GM21423 (cell line): Measurements from ENCODE around the gene ITPKB.

Experiments used
- ATAC-seq: cut with Tn5 transposase; IDR thresholded peaks from one replicate; pipeline ENCODE4 v1.9.1; 2021; ENCODE audit warnings: mild to moderate bottlenecking, moderate library complexity; ENCODE audit not compliant: unreplicated experiment

Gene ITPKB

DNA sequence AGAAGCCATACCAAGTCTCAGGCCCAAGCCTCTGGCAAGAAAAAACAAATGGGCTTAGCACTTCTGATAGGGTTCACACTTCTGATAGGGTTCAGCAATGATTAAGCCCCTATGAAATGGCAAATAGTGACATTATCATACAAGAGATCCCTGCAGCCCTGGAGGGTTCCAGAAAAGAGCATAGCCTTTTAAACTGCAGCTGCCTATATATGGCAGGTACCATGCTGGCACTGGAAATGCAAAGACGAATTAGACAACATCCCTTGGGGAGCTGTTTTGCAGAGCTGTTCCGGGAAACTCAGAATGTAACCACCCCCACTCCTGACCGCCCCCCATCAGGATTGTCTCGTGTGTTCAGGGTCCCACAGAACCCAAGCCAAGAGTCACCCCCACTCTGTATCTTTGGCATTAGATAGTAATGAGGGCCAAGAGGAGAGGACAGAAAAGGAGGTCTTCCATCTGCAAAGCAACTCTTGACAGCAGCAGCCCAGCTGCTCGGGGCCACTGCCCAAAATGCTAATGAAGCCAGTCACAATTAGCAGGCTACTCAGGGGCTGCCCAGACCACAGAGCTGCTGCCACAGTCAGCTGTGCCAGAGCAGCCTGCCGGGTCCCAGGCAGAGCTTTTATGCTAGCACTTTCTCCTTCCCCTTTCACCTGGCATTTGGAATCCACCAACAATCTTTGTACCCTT, 50.9 kb downstream of the ITPKB start:
- ATAC-seq = no peak

GRCh38 chr1:226687426-226687825, 51.7 kb downstream of the ITPKB start:
- no peak for ATAC-seq

DNA sequence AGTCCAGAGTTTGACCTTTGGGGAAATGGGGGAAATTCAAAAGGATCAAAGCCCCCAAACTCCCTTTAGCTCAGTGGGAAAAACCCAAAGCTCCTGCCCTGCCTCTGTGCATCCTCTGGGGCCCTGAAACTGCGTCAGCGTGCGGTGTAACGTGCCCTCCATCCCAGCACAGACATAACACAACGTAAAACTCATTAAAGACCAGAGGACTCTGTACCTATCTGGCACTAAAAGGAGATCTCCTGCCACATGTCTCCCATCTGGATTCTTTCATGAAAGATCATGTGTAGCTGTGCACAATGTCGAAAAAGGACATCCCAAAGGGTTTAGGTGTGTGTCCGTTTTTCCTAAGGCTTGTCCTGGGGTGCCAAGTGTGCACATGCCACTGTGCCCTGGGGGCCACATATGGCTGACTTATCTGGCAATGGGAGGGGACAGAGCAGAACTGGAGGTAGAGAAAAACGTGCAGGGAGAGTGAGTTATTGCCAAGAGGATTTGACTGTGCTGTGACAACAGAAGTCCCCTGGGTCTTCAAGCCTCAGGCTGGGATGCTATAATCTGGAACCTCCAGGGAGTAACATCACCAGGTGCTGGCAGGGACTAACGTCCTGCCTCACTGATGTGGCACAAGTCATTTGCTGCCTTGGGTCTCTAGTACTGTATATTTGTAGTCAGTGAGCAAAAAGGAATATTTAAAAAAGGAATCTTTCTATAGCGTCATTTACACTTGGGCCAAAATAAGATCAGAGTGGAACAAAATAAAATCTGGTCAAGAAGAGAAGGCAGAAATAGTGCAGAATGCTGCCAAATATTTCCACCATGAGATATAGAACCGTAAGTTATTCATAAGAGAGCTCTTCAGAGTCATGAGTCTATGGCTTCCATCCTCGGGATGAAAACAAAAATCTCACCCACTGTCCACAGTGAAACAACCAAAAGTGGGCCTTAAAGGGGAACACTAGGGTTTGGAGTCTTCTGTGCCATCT, 52.3 kb downstream of the ITPKB start:
- ATAC-seq = no peak

GRCh38 chr1:226685196-226685820, 53.8 kb downstream of the ITPKB start:
- no peak for ATAC-seq

DNA sequence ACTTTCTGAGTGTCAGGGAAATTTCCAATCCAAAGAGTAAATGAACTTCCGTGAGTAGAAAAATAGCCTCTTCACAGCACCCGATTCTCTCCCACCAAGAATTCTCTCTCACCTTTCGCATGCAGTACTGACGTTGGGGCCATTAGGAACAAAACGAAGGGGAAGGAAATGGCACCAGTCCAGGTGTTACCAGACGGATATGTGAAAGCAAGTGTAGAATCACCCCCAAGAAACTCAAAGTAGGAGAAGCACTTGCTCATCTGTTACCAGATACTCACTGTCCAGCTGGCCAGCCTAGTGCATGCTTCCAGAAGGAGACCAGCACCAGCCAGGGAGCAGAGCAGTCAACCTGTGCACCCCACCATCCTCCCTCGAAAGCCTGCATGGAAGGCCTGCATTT, 55.1 kb downstream of the ITPKB start:
- no peak for ATAC-seq

DNA sequence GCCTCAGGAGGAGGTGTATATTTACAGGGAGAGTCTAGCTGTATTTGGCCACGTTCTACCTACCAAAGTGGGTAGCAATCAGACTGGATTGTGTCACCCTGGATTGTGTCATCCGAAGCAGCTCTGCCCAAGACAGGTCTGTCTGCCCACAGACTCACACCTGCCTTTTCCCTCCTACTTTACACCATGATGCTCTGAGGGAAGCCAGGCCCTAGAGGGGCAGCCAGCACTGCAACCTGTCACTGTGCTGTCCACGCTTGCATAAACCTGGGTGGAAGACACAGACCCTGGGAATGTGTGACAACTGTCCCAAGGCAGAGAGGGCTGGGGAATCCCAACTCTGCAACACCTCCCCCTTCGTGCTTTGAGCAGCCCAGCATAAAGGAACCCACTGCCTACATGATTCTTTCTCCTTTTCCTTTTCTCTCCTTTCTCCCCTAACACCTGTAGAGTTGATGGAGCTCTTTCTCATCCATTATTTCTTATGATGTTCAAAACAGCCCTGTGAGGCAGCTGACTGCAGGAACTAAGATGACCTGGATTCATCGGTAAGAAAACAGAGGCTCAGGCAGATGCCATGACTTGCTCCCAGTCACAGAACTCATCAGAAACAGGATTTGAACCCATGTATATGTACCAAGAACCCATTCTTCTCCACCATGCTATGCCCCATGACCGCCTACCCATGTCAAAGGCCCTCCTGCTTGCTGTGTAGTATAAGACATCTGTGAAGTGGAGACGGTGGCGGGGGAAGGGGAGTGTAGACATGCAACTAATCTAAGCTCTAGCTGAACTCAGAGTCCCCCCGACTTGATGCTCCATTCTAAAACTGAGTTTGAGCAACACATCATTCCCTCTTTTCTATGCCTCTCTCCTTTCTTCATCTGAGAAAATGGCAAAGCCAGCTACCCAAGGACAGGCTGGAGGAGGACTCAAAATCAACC, 55.9 kb downstream of the ITPKB start:
- ATAC-seq = no peak

DNA sequence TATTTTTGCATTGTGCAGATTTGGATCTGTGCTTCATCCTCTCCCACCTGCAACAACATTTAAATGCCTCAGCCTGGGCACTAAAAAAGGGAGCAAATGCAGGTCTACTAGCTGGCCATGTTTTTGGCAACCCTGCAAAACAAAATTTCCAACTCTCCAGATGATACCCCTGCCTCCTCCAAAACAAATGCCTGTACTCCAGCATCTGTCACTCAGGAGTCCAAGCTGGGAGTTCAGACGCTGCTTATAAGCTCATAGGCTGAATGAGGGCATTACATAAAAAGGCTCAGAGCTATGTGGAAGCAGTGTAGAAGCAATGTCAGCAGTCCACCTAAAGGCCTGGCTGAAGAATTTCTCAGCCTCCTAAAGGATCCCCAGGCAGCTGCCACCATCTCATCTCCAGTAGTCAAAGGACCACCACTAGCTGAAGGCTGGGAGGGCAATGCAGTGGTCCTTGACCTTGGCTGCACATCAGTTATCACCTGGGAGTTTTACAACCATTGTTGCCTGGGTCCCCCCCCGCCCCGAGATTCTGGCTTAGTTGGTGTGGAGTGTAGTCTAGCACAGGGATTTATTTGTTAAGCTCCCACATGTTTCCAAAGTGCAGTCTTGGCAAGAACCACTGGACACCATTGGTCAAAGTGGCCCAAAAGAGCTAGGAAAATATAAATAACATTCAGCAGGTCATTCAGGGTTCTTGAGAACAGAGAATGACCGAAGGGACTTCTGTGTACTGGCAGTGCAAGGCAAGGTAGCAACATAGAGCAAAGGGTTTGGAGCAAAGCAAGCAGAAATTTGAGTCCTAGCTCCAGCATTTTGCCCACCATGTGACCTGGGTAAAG, 57.2 kb downstream of the ITPKB start:
- ATAC-seq = no peak

DNA sequence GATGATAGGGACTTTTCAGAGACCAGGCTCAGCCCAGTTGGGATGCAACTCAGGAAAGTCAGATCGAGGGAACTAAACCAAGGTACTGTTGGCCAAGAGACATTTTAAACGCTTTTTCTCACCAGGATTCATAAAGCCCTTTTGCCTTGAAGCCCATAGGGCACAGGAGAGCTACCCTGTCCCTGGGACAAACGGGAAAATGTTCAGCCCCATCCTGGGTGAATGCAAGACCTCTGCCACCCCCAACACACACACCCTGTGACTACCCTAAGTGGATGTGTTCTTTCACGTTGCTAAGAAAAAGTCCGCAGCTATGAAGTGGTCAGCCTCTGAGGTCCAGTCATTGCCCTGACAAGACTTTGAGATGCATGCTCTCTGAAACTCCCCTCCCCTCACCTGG, 58.4 kb downstream of the ITPKB start:
- ATAC-seq = no peak

DNA sequence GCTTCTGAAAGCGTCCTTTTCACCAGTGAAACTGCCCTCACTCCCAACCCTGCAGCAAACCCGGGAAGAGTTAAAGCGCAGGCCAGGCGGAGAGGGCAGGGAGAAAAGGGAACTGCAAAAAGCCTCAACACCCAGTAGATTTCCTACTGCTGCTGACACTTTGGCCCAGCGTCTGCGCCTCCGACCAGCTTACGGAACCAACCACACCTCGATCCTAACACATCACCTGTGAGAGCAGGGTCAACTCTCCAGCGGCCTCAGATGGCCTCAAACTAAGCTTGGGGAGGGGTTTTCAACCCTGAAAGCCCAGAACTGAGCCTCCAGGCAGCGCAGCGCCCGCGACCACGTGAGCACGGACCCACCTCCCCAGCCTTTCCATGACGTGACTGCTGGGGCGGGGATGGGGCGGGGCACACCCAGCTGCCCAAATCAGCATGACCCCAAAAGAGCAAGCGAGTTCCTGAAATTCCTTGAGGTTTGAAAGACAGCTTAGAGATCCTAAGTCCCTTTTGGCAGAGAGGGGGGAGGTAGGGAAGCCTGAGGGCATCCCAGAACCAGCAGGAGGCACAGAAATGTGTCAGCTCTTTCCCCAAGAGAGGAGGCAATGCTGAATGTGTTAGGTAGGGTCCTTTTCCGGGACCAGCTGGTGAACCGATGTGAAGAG, 59.1 kb downstream of the ITPKB start:
- ATAC-seq = peak; percentile 47

DNA sequence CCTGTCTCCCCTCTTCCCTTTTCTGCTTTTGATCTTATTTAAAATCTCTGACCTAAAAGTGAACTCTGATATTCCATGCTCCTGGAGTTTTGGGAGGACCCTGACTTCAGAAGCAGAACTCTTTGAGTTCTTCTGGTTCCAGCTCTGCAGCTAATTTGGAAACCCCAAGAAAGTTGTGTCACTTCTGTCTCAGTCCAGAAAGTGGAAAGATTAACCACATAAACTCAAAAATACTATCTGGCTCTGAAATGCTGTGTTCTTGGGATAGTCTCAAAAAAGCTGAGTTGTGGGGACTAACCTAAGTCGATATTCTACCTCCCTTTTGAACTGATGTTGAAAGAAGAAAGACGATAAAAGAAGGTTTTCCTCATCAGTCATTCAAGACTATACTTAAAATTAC, 59.8 kb downstream of the ITPKB start:
- no peak for ATAC-seq

DNA sequence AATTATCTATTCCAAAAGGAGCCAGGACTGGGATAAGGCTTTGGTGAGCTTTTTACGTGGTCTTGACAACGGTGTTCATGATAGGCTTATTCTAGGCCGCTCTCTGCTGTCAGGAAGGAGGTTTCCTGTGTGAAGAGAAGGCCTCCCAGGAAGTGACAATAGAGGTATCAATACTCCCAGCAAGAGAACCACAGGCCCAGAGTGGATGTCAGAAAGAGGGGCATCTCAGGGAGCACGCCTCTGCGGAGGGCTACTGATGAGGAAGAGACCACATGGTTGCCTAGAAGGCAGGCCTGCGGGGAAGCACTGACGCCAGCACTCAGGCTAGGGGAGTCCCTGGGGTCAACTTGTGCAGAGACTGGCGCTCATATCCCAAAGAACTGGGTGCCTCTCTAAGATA, 60.4 kb downstream of the ITPKB start:
- no peak for ATAC-seq

DNA sequence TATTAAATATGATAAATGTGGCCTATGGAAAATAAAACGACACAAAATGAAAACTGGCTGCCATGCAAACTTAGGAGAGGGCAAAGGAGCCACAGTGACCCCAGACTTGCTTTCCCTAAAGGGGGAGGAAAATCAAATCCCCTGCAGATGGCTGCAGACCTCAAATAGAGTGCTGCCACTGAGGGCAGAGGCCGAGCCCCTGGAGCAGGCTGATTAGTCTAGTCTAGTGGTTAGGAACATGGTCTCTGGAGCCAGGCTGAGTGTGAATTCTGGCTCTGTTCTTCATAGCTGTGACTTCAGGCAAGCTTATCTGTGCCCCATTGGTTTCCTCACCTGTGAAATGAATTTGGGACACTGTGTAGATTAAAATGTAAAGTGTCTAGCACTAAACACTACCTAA, 60.8 kb downstream of the ITPKB start:
- no peak for ATAC-seq

GRCh38 chr1:226677027-226678020, 61.8 kb downstream of the ITPKB start:
- ATAC-seq = no peak

DNA sequence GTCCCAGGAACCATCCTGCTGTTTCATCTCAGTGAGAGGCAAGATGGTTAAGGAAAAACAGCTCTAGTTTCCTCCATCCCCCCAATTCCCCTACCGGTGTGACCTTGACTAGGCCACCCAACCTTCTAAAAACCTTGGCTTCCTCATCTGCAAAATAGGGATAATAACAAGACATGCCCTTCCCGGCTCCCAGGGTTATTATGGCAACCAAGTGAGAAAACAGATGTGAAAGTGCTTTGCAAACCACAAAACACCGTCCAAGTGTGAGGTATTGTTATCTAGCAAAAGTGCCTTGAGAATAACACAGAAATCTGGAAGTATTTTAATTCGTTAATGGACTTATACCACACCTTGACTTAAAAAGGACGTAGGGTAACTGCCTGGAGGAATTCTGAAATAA, 62.7 kb downstream of the ITPKB start:
- ATAC-seq = no peak

DNA sequence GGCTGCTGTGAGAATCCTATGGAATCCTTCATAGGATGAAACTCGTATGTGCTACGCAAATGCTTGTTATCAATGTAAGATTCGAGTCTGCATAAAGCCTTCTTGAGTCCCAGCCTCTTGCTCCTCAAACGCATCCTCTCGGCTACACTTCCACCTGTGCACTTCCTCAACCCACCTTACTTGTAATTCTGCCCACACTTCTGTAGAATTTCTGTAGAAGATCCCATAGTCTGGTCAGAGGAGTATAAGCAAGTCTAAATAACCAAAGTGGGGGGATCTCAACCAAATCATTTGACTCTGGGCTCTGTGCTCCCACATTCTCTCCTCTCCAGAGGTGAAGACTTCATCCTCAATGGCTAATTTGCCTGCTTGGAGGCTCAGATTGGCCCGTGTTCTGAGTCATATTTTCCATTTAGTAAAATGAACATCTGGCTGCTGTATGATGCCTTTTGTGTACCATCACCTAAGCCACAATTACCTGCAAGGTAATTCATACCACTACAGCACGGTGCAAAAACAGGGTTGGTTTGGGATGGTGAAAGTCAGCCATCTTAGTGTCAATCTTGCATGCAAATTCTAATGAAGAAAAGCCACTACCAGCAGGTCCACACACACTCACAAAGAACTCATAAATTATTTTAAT, 63.2 kb downstream of the ITPKB start:
- ATAC-seq = no peak

DNA sequence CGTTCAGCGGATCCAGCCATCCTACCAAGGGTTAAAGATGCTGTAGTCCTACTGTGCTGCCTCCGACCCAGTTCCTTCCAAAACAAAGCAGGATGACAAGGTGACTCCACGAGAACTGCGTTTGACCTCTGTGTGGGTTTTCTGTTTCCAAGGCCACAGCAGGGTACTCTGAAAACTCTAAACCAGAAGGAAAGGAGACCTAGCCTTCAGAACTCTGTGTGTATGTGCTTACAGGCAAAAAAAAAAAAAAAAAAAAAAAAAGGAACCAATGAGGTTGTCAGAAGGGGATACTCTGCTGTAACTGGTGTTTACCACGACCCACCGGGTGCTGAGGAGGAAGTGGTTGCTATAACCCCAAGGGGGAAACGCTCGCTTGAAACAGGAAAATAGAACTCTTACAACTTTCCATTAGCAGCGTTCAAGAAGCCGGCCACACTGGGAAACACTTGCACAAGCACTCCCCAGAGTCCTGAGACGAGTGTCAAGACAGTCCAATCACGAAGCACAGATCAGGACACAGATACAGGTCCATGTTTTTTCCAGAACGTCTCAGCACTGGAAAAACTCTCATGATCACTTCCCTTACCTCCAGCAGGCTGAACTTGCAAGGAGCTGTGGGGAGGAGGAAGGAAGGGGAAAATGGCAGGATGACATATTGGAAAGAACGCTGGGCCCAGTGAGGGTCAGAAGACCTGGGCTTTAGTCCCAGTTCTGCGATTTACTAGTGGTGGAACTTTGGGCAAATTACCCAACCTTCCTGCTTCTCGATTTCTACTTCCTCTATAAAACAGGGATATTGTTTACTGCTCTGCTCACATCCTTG, 64.0 kb downstream of the ITPKB start:
- peak; percentile 72 for ATAC-seq

GRCh38 chr1:226672339-226672762, 66.7 kb downstream of the ITPKB start:
- no peak for ATAC-seq
